Central memory CD8-positive, alpha-beta T cell (primary cell): Measurements from ENCODE around the gene CCDC107.

Experiments used
- ATAC-seq: fragments of 150-1000 bp; cut with Tn5 transposase; replicated peaks from 2 replicates; pipeline ENCODE4 v1.10.0; 2022; ENCODE audit warnings: mild to moderate bottlenecking, moderate FRiP score, moderate number of reproducible peaks; ENCODE audit not compliant: poor library complexity, severe bottlenecking; ENCODE audit errors: extremely low read depth
- DNase-seq, 2 donors: peaks; one replicate each; pipeline ENCODE4 v3.0.0; 2021; ENCODE audit warnings: low spot score in 2 of 2
- H3K27ac Mint-ChIP-seq: one replicate; pipeline ENCODE4 v1.8.0; 2022; ENCODE audit warnings: low read depth, mild to moderate bottlenecking, moderate library complexity, mixed read lengths
- H3K27me3 Mint-ChIP-seq: one replicate; pipeline ENCODE4 v1.8.0; 2022; ENCODE audit warnings: mixed read lengths
- H3K36me3 Mint-ChIP-seq: one replicate; pipeline ENCODE4 v1.8.0; 2022; ENCODE audit warnings: mild to moderate bottlenecking, moderate library complexity, mixed read lengths; ENCODE audit not compliant: insufficient read depth
- H3K4me1 Mint-ChIP-seq: one replicate; pipeline ENCODE4 v1.8.0; 2022; ENCODE audit warnings: mixed read lengths
- H3K4me3 Mint-ChIP-seq: one replicate; pipeline ENCODE4 v1.8.0; 2022; ENCODE audit warnings: mild to moderate bottlenecking, moderate library complexity, mixed read lengths
- H3K9me3 Mint-ChIP-seq: one replicate; pipeline ENCODE4 v1.8.0; 2022; ENCODE audit warnings: mixed read lengths

CCDC107 gene

GRCh38 chr9:35695943-35696401 is 37.9 kb downstream of the CCDC107 start:
- Mint-ChIP-seq H3K36me3 (peaks cover 11% of the 10 kb centered on the region), H3K4me3 (no peak overlapping the region), H3K4me1 (peaks cover 29% of the 10 kb centered on the region), H3K9me3 (no peaks in the 10 kb centered on the region), H3K27me3 (no peaks in the 10 kb centered on the region), H3K27ac (no peak overlapping the region)
- DNase-seq (no peak), ATAC-seq (no peak)

DNA sequence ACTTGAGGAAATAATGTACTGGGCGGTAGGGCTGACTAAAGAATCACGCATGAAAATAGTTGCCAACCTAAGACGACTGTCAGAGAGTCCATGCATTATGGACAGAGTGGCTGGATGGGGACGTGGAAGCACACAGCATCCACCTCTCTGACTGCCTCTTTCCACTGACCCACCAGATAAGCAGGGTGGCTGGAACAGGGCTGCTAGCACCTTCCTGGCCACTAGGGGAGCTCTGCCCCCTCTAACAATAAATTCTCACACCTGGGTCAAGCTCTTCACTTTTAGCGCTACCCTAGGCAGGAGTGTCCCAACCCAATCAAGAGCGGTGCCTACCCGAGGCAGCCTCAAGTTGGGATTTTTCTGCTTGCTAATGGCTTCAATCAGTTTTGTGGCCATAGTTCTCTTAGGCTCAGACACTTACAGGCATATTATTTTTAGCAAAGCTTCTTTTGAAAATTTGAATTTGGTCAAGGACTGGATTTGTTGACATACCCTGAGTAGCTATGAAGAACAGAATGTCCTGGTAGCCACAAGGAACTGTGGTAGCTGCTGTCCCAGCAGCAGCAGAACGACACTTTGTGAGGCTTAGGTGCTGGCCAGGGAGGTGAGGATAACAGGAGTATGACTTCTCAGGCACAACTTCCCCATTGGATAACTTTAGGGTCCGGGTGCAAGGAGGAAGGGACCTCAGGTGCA is 38.6 kb downstream of the CCDC107 start:
- Mint-ChIP-seq H3K27ac (no peak overlapping the region), H3K27me3 (no peaks in the 10 kb centered on the region), H3K4me3 (no peak overlapping the region), H3K4me1 (peaks cover 22% of the 10 kb centered on the region), H3K36me3 (peaks cover 9% of the 10 kb centered on the region), H3K9me3 (no peaks in the 10 kb centered on the region)
- DNase-seq (peak; percentile 27 to 40), ATAC-seq (peak; percentile 72)

DNA sequence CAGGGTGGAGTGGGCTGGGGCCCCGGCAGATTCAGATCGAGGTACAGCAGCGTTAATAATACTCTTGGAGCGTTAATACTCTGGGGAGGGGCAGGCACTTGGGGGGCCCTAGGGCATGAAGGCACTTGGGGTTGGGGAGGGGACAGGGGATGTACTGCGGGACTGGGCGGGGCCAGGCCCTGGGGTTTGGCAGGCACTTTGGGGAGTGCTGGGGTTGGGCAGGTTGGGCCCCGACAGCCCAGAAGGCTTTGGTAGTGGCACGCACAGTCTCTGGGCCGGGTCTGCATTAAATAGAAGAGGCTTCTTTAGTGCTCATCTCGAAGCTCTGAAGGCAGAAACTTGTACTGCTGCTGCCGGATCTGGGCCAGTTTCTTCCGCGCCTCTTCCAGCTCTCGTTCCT is 39.4 kb downstream of the CCDC107 start:
- Mint-ChIP-seq H3K27me3 (no peaks in the 10 kb centered on the region), H3K4me1 (peaks cover 17% of the 10 kb centered on the region), H3K27ac (no peak overlapping the region), H3K36me3 (peaks cover 11% of the 10 kb centered on the region), H3K4me3 (no peak overlapping the region), H3K9me3 (no peaks in the 10 kb centered on the region)
- ATAC-seq: no peak
- no peak for DNase-seq

DNA sequence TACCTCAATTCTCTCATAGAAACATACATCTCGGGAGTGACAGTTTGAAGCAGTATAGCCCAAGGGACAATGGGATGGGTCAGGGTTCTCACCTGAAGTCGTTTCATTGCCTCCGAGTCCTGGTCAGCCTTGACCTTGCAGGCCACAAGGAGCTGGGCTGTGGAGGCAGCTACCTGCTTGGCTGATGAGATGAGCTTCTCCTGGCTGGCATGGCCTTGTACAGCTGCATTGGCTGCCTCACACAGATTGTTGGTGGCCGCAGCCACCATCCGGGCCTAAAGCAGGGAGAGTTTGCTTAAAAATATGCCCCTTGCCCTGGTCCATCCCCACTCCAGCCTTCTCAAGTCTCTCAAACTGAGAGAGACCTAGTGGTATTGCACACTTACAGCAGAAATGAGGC is 40.1 kb downstream of the CCDC107 start:
- H3K36me3 Mint-ChIP-seq: peaks cover 19% of the 10 kb centered on the region
- H3K4me1 Mint-ChIP-seq: peaks cover 17% of the 10 kb centered on the region
- ATAC-seq (no peak), DNase-seq (no peak)
- H3K4me3 Mint-ChIP-seq: no peak overlapping the region
- no peaks in the 10 kb centered on the region for H3K9me3 Mint-ChIP-seq
- H3K27ac Mint-ChIP-seq: no peak overlapping the region
- H3K27me3 Mint-ChIP-seq: no peaks in the 10 kb centered on the region

DNA sequence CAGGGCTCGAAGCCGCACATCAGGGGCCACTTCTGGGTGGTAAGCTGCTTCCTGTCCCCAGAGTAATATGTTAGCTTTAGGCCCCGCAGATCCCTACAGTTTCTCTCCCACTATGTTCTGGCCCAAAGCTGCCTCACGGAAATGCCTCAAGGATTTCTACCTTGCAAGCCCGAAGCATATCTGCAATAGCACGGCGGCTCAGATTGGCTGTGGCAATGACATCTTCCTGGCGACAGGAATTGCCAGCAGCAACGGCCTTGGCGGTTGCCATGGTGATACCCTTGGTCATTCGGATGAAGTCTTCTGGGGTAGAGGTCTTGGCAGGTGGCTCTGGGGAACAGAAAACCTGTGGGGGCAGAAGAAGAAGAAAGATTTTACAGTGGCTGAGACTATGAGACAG is 41.9 kb downstream of the CCDC107 start:
- no peaks in the 10 kb centered on the region for H3K9me3 Mint-ChIP-seq
- no peak for DNase-seq
- H3K4me3 Mint-ChIP-seq: no peak overlapping the region
- peaks cover 30% of the 10 kb centered on the region for H3K36me3 Mint-ChIP-seq
- no peak for ATAC-seq
- H3K27me3 Mint-ChIP-seq: no peaks in the 10 kb centered on the region
- no peak overlapping the region for H3K27ac Mint-ChIP-seq
- H3K4me1 Mint-ChIP-seq: peaks cover 17% of the 10 kb centered on the region

DNA sequence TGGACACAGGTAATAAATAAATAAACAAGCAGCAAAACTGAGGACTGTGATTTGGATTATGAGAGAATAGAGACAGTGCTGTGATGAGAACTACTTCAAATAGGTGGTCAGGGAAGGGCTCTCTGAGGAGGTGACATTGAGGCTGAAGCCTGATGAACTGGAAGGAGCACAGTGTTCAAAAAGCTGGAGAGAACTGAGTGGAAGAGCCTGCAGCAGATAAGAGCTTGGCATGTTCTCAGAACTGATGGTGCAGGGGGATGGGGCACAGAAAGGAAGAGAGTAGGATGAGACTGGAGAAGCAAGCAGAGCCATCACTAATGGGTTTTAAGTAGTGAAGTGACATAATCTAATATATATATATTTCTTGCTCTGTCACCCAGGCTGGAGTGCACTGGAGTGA is 42.9 kb downstream of the CCDC107 start:
- ATAC-seq (no peak), DNase-seq (no peak)
- Mint-ChIP-seq H3K9me3 (no peaks in the 10 kb centered on the region), H3K27ac (no peak overlapping the region), H3K4me1 (peaks cover 17% of the 10 kb centered on the region), H3K36me3 (peaks cover 33% of the 10 kb centered on the region), H3K27me3 (no peaks in the 10 kb centered on the region), H3K4me3 (no peak overlapping the region)

DNA sequence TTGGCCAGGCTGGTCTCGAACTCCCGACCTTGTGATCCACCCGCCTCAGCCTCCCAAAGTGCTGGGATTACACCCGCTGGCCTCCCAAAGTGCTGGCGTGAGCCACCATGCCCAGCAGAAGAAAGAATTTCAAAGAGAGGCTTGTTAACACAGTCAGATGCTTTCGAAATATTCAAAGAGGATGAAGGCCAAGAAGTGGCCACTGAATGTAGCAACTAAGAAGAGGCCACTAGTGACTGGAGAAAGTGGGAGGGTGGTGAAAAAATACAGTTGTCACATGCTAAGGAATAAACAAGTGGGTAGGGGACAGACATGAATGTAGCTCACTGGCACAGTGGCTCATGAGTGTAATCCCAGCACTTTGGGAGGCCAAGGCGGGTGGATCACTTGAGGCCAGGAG is 44.6 kb downstream of the CCDC107 start:
- peak overlapping the region; percentile 52 for H3K27ac Mint-ChIP-seq
- ATAC-seq: no peak
- H3K36me3 Mint-ChIP-seq: peaks cover 42% of the 10 kb centered on the region
- no peaks in the 10 kb centered on the region for H3K27me3 Mint-ChIP-seq
- no peaks in the 10 kb centered on the region for H3K9me3 Mint-ChIP-seq
- peaks cover 8% of the 10 kb centered on the region for H3K4me1 Mint-ChIP-seq
- H3K4me3 Mint-ChIP-seq: no peak overlapping the region
- no peak for DNase-seq

DNA sequence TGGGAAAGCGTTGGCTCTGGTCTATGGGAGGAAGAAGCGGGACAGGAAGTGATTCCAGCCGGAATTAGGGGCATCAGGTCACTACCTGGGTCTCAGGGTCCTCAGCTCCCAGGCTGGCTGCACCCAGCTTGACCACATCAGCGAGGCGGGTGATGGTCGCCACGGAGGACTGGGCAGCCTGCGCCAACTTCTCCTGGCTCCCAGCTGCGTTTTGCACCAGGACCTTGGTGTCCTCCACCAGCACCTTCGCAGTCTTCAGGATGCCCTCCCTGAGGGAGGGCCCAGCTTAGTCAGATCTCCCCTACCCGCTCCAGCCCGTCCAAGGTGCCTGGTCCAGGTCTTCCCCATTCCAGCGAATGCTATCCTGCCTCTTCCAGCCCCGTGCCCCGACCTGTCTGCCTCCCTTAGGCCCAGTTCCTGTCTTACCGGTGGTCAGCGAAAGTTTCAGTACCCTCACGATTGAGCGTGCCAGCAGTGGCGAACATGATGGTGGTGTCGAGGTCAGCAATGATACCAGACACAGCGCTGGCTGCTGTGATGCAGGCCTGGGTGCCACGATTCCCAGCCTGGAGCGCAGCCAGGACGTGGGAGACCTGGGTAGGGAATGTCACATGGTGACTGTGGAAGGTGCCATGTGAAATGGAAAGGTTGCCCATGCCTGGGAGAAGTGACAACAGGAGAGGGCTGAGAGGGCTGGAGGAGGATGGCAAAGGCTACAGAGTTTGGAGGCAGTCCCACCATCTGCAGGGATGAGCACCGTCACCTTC is 46.0 kb downstream of the CCDC107 start:
- no peak for ATAC-seq
- no peak for DNase-seq
- H3K4me1 Mint-ChIP-seq: peaks cover 14% of the 10 kb centered on the region
- no peaks in the 10 kb centered on the region for H3K9me3 Mint-ChIP-seq
- peak overlapping the region; percentile 54 for H3K27ac Mint-ChIP-seq
- H3K36me3 Mint-ChIP-seq: peaks cover 51% of the 10 kb centered on the region
- H3K4me3 Mint-ChIP-seq: no peak overlapping the region
- no peaks in the 10 kb centered on the region for H3K27me3 Mint-ChIP-seq

GRCh38 chr9:35705372-35705771 is 47.3 kb downstream of the CCDC107 start:
- peaks cover 62% of the 10 kb centered on the region for H3K36me3 Mint-ChIP-seq
- no peak overlapping the region for H3K27ac Mint-ChIP-seq

GRCh38 chr9:35705836-35706430 is 47.8 kb downstream of the CCDC107 start:
- Mint-ChIP-seq H3K27me3 (no peaks in the 10 kb centered on the region), H3K9me3 (no peaks in the 10 kb centered on the region), H3K4me1 (peaks cover 19% of the 10 kb centered on the region), H3K4me3 (no peak overlapping the region), H3K36me3 (peaks cover 68% of the 10 kb centered on the region), H3K27ac (no peak overlapping the region)
- no peak for ATAC-seq
- no peak for DNase-seq

More at GRCh38 chr9:35705372-35705771, 47.3 kb downstream of the CCDC107 start:
- Mint-ChIP-seq H3K4me1 (peaks cover 15% of the 10 kb centered on the region), H3K27me3 (no peaks in the 10 kb centered on the region), H3K9me3 (no peaks in the 10 kb centered on the region), H3K4me3 (no peak overlapping the region)
- DNase-seq (no peak), ATAC-seq (no peak)

DNA sequence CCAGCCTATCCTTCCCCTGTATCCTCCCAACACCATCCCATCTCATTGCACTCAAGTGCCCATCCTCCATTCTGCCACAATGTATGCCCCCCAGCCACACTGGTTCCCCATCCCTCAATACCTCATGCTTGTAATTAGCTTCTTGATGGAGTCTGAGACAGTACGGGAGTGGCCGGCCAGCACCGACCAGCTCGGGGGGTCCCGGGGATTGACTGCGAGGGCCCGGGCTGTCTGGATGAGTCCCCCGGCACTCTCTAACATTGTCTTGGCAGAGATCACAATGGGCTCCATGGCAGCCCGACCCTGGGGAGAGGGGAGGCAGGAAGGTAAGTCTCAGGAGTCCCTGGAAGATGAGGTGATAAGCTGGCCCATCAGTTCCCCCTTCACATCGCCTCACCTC is 48.9 kb downstream of the CCDC107 start:
- H3K4me3 Mint-ChIP-seq: no peak overlapping the region
- no peaks in the 10 kb centered on the region for H3K9me3 Mint-ChIP-seq
- no peaks in the 10 kb centered on the region for H3K27me3 Mint-ChIP-seq

DNA sequence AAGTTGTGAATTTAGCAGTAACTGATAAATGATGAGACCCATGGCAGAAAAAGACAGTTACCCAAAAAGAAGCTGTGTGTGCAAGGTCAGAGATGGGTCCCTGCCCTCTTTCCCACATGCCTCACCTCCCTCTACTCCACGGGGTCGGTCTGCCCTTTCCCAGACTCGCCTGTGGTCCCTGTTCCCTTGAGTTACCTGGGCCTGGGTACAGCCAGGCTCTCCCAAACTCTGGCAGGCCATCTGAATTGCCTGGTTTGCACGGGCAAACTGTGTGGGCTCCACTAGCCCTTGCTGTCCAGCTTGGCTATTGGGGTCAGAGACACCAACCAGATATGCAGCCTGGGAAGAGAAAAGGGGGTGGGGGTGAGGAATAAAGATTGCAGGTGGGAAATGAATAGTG is 50.1 kb downstream of the CCDC107 start:
- H3K9me3 Mint-ChIP-seq: no peaks in the 10 kb centered on the region

More for the DNA sequence above, 48.9 kb downstream of the CCDC107 start:
- Mint-ChIP-seq H3K36me3 (peaks cover 77% of the 10 kb centered on the region), H3K27ac (no peak overlapping the region), H3K4me1 (peaks cover 24% of the 10 kb centered on the region)
- ATAC-seq (no peak), DNase-seq (no peak)

More for the DNA sequence above, 50.1 kb downstream of the CCDC107 start:
- Mint-ChIP-seq H3K27ac (peak overlapping the region; percentile 29), H3K4me3 (no peak overlapping the region), H3K4me1 (peaks cover 24% of the 10 kb centered on the region), H3K27me3 (no peaks in the 10 kb centered on the region), H3K36me3 (peaks cover 80% of the 10 kb centered on the region)
- ATAC-seq (no peak), DNase-seq (no peak)
